Transverse colon (tissue), 3 donors: ENCODE results near the gene MSH6.

Source experiments
- EP300 ChIP-seq: sonication (generic); formaldehyde crosslinking; IDR thresholded peaks from one replicate; pipeline ENCODE4 v1.6.1; 2017; ENCODE audit warnings: antibody characterized with exemption, low read depth
- POLR2A ChIP-seq: fragments of 450-650 bp; IDR thresholded peaks from one replicate; pipeline ENCODE4 v1.6.1; 2016; ENCODE audit warnings: antibody characterized with exemption, mild to moderate bottlenecking, moderate library complexity
- TF ChIP-seq, protein P1 (sequence below), 5 experiments: fragments of 200-600 bp in 3 of 5; fragments of 450-650 bp in 2 of 5; sonication (generic) in 3 of 5; IDR thresholded peaks; 1 replicate in 2 of 5; 2 replicates in 3 of 5; pipeline ENCODE4 v1.5.1; 2016 to 2017; ENCODE audit warnings: antibody characterized with exemption in 5 of 5, inconsistent platforms in 3 of 5, mild to moderate bottlenecking in 2 of 5, moderate library complexity in 1 of 5

DNA sequence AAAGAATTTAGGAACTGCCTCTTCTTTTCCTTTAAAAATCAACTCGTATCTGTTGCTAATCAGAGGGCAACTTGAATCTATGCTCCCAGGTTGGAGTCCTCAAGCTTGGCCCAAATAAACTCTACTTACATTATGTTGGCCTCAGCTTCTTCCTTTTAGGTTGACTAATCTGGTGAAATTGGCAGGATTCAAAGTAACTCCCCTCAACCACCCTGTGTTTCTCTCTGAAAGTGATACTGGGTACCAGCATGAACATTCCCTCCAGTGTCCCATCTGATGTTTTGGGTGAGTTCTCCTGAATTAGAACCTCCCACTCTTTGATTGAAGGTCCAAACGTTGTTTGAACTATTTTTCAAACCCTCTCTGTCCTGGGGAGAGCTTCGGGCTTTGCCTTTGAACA is 41.3 kb upstream of the MSH6 start:
- no peak for TF ChIP-seq POLR2A
- TF ChIP-seq, protein P1, sequence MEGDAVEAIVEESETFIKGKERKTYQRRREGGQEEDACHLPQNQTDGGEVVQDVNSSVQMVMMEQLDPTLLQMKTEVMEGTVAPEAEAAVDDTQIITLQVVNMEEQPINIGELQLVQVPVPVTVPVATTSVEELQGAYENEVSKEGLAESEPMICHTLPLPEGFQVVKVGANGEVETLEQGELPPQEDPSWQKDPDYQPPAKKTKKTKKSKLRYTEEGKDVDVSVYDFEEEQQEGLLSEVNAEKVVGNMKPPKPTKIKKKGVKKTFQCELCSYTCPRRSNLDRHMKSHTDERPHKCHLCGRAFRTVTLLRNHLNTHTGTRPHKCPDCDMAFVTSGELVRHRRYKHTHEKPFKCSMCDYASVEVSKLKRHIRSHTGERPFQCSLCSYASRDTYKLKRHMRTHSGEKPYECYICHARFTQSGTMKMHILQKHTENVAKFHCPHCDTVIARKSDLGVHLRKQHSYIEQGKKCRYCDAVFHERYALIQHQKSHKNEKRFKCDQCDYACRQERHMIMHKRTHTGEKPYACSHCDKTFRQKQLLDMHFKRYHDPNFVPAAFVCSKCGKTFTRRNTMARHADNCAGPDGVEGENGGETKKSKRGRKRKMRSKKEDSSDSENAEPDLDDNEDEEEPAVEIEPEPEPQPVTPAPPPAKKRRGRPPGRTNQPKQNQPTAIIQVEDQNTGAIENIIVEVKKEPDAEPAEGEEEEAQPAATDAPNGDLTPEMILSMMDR (IDR thresholded peaks at IDR 0.05), result no peak
- no peak for TF ChIP-seq EP300
